NCI-H2196 (cell line): ENCODE measurements around the gene UBAC1.

ENCODE experiments used
- DNase-seq: peaks from one replicate; lab custom pipeline; 2025; ENCODE audit not compliant: unreplicated experiment; lab: John Stamatoyannopoulos, UW

Gene UBAC1

GRCh38 chr9:135885100-135885853, 75.9 kb downstream of the UBAC1 start:
- DNase-seq: no peak

DNA sequence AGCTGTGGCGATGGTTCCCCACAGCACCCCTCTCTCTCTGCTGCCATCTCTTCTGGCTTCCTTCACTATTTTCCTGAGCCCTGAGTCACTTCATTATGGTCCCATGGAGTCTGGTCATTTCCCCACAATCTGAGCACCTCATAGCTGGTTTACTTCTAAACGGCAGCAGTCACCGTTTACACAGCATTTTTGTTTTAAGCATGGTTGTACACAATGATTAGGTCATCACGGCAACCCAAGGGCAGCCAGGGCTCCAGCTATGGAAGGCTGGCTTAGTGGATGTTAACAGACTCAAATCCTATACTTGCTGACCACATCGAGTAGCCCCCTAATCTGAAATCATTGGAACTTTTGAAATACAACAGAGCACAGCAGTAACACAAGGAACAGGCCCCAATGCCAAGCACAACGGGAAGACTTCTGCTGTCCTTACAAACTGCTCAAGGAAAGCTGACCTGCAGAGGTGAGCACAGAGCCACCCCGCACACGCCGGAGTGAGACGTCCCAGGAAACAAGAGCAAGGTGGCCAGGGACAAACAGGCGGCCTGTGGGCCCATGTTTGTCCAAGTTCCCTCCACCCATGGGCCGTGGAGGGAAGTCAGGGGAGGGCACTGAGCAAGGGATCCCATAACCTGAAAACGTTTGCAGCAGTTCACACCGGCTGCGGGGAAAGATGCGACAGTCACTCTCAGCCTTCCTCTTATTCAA, 76.7 kb downstream of the UBAC1 start:
- no peak for DNase-seq

DNA sequence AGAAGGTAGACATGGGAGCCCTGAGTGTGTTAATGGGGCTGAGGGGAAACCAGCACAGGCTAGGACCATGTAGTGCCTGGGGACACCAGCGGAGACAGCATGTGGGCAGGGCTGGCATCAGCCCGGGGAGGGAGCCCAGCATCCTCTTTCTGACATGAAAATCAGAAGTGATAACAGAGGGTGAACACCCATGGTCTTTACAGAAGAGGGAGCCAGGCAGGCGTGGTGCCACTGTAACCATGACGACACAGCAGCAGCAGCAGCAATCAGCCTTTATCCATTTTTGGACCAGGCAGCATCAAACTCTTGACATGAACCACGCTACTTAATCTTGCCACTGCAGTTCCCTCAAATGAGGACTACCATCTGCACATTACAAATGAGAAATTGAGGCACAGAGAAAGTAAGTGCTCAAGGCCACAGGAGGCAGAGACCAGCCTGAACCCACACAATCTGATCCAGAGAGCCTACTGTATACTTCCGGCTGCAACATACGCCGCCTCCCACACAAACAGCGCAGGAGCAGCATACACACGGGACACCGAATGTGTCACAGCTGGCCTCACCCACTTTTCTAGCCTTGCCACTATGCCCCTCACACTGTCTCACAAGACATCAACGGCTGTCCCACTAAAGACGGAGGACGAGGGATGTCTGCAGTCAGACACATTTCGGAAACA, 77.6 kb downstream of the UBAC1 start:
- DNase-seq: no peak
